Activated CD4-positive, alpha-beta memory T cell treated with anti-CD3 and anti-CD28 coated beads, Interleukin-2, amount 10 ng/mL, durations not matched to agents 7 days and 5 days (primary cell): ENCODE measurements around the gene FADS3. TPM values are rescaled to one million over a fixed set of nuclear protein-coding genes. Genes with fewer than 3 reads are reported as not detected.

Source experiments
- CTCF ChIA-PET: fragments of 350-600 bp; sonication (Branson Sonifier 250); formaldehyde crosslinking; loops from one replicate; lab custom pipeline; 2021; ENCODE audit warnings: antibody characterized with exemption, inconsistent platforms; lab: Charles Lee
- POLR2A ChIA-PET: fragments of 350-600 bp; sonication (Branson Sonifier 250); formaldehyde crosslinking; loops from one replicate; lab custom pipeline; 2021; ENCODE audit warnings: antibody characterized with exemption; lab: Charles Lee
- DNase-seq: peaks from one replicate; pipeline ENCODE4 v3.0.0-alpha.2; 2020
- H3K27ac Mint-ChIP-seq: one replicate; pipeline ENCODE4 v1.8.0; 2021; ENCODE audit warnings: mild to moderate bottlenecking, mixed read lengths
- H3K27me3 Mint-ChIP-seq: one replicate; pipeline ENCODE4 v1.8.0; 2021; ENCODE audit warnings: mixed read lengths
- H3K36me3 Mint-ChIP-seq: one replicate; pipeline ENCODE4 v1.8.0; 2021; ENCODE audit warnings: low read depth, mixed read lengths
- H3K4me1 Mint-ChIP-seq: one replicate; pipeline ENCODE4 v1.8.0; 2021; ENCODE audit warnings: mixed read lengths
- H3K4me3 Mint-ChIP-seq: one replicate; pipeline ENCODE4 v1.8.0; 2021; ENCODE audit warnings: mild to moderate bottlenecking, mixed read lengths
- H3K9me3 Mint-ChIP-seq: one replicate; pipeline ENCODE4 v1.8.0; 2021; ENCODE audit warnings: mixed read lengths
- total RNA-seq, 2 experiments: library from RNA; stranded (reverse); gene quantifications; one replicate each; pipeline ENCODE4 v1.2.3, GENCODE V29; 2021

Gene FADS3
- total RNA-seq, 2 experiments from 2014 or later: 5.2 to 5.4 TPM

- ChIA-PET POLR2A (interaction anchor here (1.3 kb wide), 1 partner anchor 31 kb away, joined by 3 read pairs; no protein-coding TSS in a partner anchor), CTCF (interaction anchor here (2.1 to 11.4 kb wide), 4 partner anchors 46 to 211 kb away, joined by 6 to 295 read pairs (median 114); partner anchors contain the start of gene BEST1)
- Mint-ChIP-seq H3K27me3 (peaks cover 2% of the 10 kb centered on the region), H3K36me3 (no peaks in the 10 kb centered on the region), H3K4me1 (peaks cover 4% of the 10 kb centered on the region), H3K9me3 (no peaks in the 10 kb centered on the region), H3K27ac (no peak overlapping the region), H3K4me3 (no peak overlapping the region)
- DNase-seq: no peak
Observed at GRCh38 chr11:61901397-61901796, 10.1 kb upstream of the FADS3 start.

GRCh38 chr11:61900251-61900650 is 8.9 kb upstream of the FADS3 start:
- H3K36me3 Mint-ChIP-seq: no peaks in the 10 kb centered on the region
- CTCF ChIA-PET: interaction anchor here (0.6 to 11.4 kb wide), 7 partner anchors 9 to 207 kb away, joined by 3 to 295 read pairs (median 33); partner anchors contain the start of genes BEST1 and FADS3

GRCh38 chr11:61899146-61899841 is 7.9 kb upstream of the FADS3 start:
- Mint-ChIP-seq H3K4me1 (peaks cover 4% of the 10 kb centered on the region), H3K27me3 (peaks cover 2% of the 10 kb centered on the region), H3K4me3 (no peak overlapping the region), H3K36me3 (no peaks in the 10 kb centered on the region), H3K27ac (no peak overlapping the region), H3K9me3 (no peaks in the 10 kb centered on the region)
- DNase-seq: peak; percentile 91
- ChIA-PET POLR2A (interaction anchor here (1.6 to 2.4 kb wide), 2 partner anchors 183 to 209 kb away, joined by 3 to 16 read pairs; no protein-coding TSS in a partner anchor), CTCF (interaction anchor here (0.6 to 11.4 kb wide), 31 partner anchors 8 to 1769 kb away, joined by 3 to 295 read pairs (median 5); partner anchors contain the start of genes BEST1, FADS2, FADS3 and FEN1)

More at GRCh38 chr11:61900251-61900650, 8.9 kb upstream of the FADS3 start:
- peaks cover 4% of the 10 kb centered on the region for H3K4me1 Mint-ChIP-seq
- peaks cover 2% of the 10 kb centered on the region for H3K27me3 Mint-ChIP-seq
- POLR2A ChIA-PET: interaction anchor here (1.3 kb wide), 1 partner anchor 30 kb away, joined by 3 read pairs; no protein-coding TSS in a partner anchor
- DNase-seq: no peak
- no peak overlapping the region for H3K4me3 Mint-ChIP-seq
- no peak overlapping the region for H3K27ac Mint-ChIP-seq
- H3K9me3 Mint-ChIP-seq: no peaks in the 10 kb centered on the region

GRCh38 chr11:61898247-61898582 is 6.9 kb upstream of the FADS3 start:
- POLR2A ChIA-PET: interaction anchor here (0.7 to 2.4 kb wide), 5 partner anchors 70 to 210 kb away, joined by 3 to 16 read pairs (median 3); partner anchors contain the start of genes FADS2, FEN1 and FTH1
- CTCF ChIA-PET: interaction anchor here (0.8 to 11.4 kb wide), 18 partner anchors 10 to 214 kb away, joined by 3 to 295 read pairs (median 5); partner anchors contain the start of gene BEST1
- no peaks in the 10 kb centered on the region for H3K9me3 Mint-ChIP-seq
- H3K27me3 Mint-ChIP-seq: no peaks in the 10 kb centered on the region
- DNase-seq: no peak
- H3K4me1 Mint-ChIP-seq: peaks cover 4% of the 10 kb centered on the region
- no peak overlapping the region for H3K4me3 Mint-ChIP-seq
- no peaks in the 10 kb centered on the region for H3K36me3 Mint-ChIP-seq
- H3K27ac Mint-ChIP-seq: no peak overlapping the region

- ChIA-PET POLR2A (interaction anchor here (0.7 to 2.4 kb wide), 5 partner anchors 69 to 211 kb away, joined by 3 to 16 read pairs (median 3); partner anchors contain the start of genes FADS2, FEN1 and FTH1), CTCF (interaction anchor here (0.8 to 11.4 kb wide), 19 partner anchors 10 to 215 kb away, joined by 3 to 295 read pairs (median 4); partner anchors contain the start of gene BEST1)
- Mint-ChIP-seq H3K9me3 (no peaks in the 10 kb centered on the region), H3K27ac (no peak overlapping the region), H3K27me3 (no peaks in the 10 kb centered on the region), H3K36me3 (no peaks in the 10 kb centered on the region), H3K4me3 (no peak overlapping the region), H3K4me1 (peaks cover 4% of the 10 kb centered on the region)
- peak; percentile 79 for DNase-seq
Observed at GRCh38 chr11:61897387-61898246, 6.3 kb upstream of the FADS3 start.

GRCh38 chr11:61896665-61897386 is 5.5 kb upstream of the FADS3 start:
- Mint-ChIP-seq H3K27ac (no peak overlapping the region), H3K4me3 (no peak overlapping the region), H3K36me3 (no peaks in the 10 kb centered on the region), H3K4me1 (peaks cover 4% of the 10 kb centered on the region), H3K9me3 (no peaks in the 10 kb centered on the region), H3K27me3 (peaks cover 2% of the 10 kb centered on the region)
- ChIA-PET POLR2A (interaction anchor here (2.4 kb wide), 1 partner anchor 185 kb away, joined by 16 read pairs; no protein-coding TSS in a partner anchor), CTCF (interaction anchor here (1.0 to 11.4 kb wide), 10 partner anchors 11 to 210 kb away, joined by 3 to 295 read pairs (median 15); partner anchors contain the start of gene BEST1)
- no peak for DNase-seq

GRCh38 chr11:61895718-61896059 is 4.3 kb upstream of the FADS3 start:
- ChIA-PET CTCF (interaction anchor here (1.1 to 11.4 kb wide), 5 partner anchors 11 to 211 kb away, joined by 3 to 295 read pairs (median 85); partner anchors contain the start of gene BEST1), POLR2A (interaction anchor here (0.9 kb wide), 1 partner anchor 65 kb away, joined by 3 read pairs; no protein-coding TSS in a partner anchor)
- DNase-seq: no peak
- H3K9me3 Mint-ChIP-seq: no peaks in the 10 kb centered on the region
- H3K27ac Mint-ChIP-seq: no peak overlapping the region
- H3K27me3 Mint-ChIP-seq: peaks cover 3% of the 10 kb centered on the region
- peaks cover 6% of the 10 kb centered on the region for H3K4me1 Mint-ChIP-seq
- no peaks in the 10 kb centered on the region for H3K36me3 Mint-ChIP-seq
- H3K4me3 Mint-ChIP-seq: no peak overlapping the region

- Mint-ChIP-seq H3K4me1 (peaks cover 6% of the 10 kb centered on the region), H3K4me3 (no peak overlapping the region), H3K27me3 (peaks cover 3% of the 10 kb centered on the region), H3K36me3 (no peaks in the 10 kb centered on the region), H3K9me3 (no peaks in the 10 kb centered on the region), H3K27ac (no peak overlapping the region)
- POLR2A ChIA-PET: interaction anchor here (0.9 kb wide), 1 partner anchor 65 kb away, joined by 3 read pairs; no protein-coding TSS in a partner anchor
- CTCF ChIA-PET: interaction anchor here (0.6 to 11.4 kb wide), 4 partner anchors 10 to 190 kb away, joined by 4 to 295 read pairs (median 48); partner anchors contain the start of gene BEST1
- DNase-seq: no peak
Observed at GRCh38 chr11:61895046-61895717, 3.8 kb upstream of the FADS3 start.

GRCh38 chr11:61893981-61894380 is 2.6 kb upstream of the FADS3 start:
- ChIA-PET CTCF (interaction anchor here (1.2 kb wide), 2 partner anchors 97 to 188 kb away, joined by 4 to 5 read pairs; no protein-coding TSS in a partner anchor), POLR2A (no interaction called here)
- no peaks in the 10 kb centered on the region for H3K9me3 Mint-ChIP-seq
- no peak for DNase-seq
- H3K36me3 Mint-ChIP-seq: no peaks in the 10 kb centered on the region
- H3K27me3 Mint-ChIP-seq: peaks cover 3% of the 10 kb centered on the region
- H3K4me3 Mint-ChIP-seq: no peak overlapping the region
- H3K4me1 Mint-ChIP-seq: peaks cover 2% of the 10 kb centered on the region
- H3K27ac Mint-ChIP-seq: no peak overlapping the region

GRCh38 chr11:61892085-61892370 is 683 bp upstream of the FADS3 start:
- DNase-seq: no peak
- Mint-ChIP-seq H3K4me3 (peak overlapping the region; percentile 48), H3K4me1 (peaks cover 2% of the 10 kb centered on the region), H3K27ac (no peak overlapping the region), H3K9me3 (no peaks in the 10 kb centered on the region), H3K27me3 (peaks cover 3% of the 10 kb centered on the region), H3K36me3 (no peaks in the 10 kb centered on the region)
- ChIA-PET CTCF (interaction anchor here (1.2 to 2.7 kb wide), 4 partner anchors 22 to 216 kb away, joined by 3 to 14 read pairs (median 8); no protein-coding TSS in a partner anchor), POLR2A (interaction anchor here (1.2 kb wide), 1 partner anchor 79 kb away, joined by 3 read pairs; no protein-coding TSS in a partner anchor)
